ENCODE data around the gene PHF21B. TPM values are rescaled to one million over a fixed set of nuclear protein-coding genes. Genes with fewer than 3 reads are reported as not detected.

The PHF21B gene
- total and polyA plus RNA-seq, 2 donors (not counting 1 experiment from before 2014, with no cell fraction given), result 0.17 TPM; not detected in 1

DNA sequence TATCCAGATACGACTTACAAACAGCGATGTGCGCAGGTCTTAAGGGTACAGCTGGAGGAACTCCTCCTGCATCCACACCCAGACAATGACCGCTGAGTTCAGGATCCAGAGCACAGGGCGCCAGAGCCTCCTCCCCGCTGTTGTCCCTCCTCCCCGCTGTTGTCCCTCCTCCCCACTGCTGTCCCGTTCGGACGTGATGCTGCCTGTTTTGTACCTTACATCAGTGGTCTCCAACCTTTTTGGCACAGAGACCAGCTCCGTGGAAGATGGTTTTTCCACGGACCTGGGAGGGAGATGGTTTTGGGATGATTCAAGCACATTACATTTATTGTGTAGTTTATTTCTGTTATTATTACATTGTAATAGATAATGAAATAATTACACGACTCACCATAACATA, 62.0 kb downstream of the PHF21B start:
- Histone ChIP-seq H2AFZ (ENCODE audit: low read length) (no peak overlapping the region), H3K36me3 (ENCODE audit: control insufficient read depth, insufficient read depth, low read length) (no peaks in the 10 kb centered on the region), H3K9ac (ENCODE audit: insufficient read depth, low read length) (no peak overlapping the region), H3K9me3 (ENCODE audit: control insufficient read depth, insufficient read depth, low read depth, low read length) (no peaks in the 10 kb centered on the region), H3K4me2 (ENCODE audit: extremely low read depth, insufficient read depth, low read length) (no peak overlapping the region), H4K20me1 (ENCODE audit: control insufficient read depth, extremely low read depth, insufficient read depth, low read length) (no peaks in the 10 kb centered on the region), H3K4me3 (replicated peaks in 1 of 4; ENCODE audit: control extremely low read depth in 1 of 4, insufficient read depth in 1 of 4, low read depth in 3 of 4, low read length in 4 of 4) (no peak overlapping the region), H3K27ac (ENCODE audit: insufficient read depth, low read length) (no peak overlapping the region), H3K27me3 (ENCODE audit: control insufficient read depth, insufficient read depth, low read length) (no peaks in the 10 kb centered on the region), H3K4me1 (ENCODE audit: control insufficient read depth, extremely low read depth, insufficient read depth, low read length) (no peaks in the 10 kb centered on the region), H3K79me2 (ENCODE audit: control insufficient read depth, insufficient read depth, low read length) (no peaks in the 10 kb centered on the region)
- no peak for TF ChIP-seq EZH2 (IDR thresholded peaks at IDR 0.05; ENCODE audit: low read length, missing control alignments)
- TF ChIP-seq, protein P1, sequence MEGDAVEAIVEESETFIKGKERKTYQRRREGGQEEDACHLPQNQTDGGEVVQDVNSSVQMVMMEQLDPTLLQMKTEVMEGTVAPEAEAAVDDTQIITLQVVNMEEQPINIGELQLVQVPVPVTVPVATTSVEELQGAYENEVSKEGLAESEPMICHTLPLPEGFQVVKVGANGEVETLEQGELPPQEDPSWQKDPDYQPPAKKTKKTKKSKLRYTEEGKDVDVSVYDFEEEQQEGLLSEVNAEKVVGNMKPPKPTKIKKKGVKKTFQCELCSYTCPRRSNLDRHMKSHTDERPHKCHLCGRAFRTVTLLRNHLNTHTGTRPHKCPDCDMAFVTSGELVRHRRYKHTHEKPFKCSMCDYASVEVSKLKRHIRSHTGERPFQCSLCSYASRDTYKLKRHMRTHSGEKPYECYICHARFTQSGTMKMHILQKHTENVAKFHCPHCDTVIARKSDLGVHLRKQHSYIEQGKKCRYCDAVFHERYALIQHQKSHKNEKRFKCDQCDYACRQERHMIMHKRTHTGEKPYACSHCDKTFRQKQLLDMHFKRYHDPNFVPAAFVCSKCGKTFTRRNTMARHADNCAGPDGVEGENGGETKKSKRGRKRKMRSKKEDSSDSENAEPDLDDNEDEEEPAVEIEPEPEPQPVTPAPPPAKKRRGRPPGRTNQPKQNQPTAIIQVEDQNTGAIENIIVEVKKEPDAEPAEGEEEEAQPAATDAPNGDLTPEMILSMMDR (conservative IDR thresholded peaks at IDR 0.05 in 1 of 2, IDR thresholded peaks at IDR 0.05 in 1 of 2; ENCODE audit: low read depth in 1 of 2, low read length in 2 of 2), result no peak
- no peak for DNase-seq (ENCODE audit: low read depth in 2 of 2)

DNA sequence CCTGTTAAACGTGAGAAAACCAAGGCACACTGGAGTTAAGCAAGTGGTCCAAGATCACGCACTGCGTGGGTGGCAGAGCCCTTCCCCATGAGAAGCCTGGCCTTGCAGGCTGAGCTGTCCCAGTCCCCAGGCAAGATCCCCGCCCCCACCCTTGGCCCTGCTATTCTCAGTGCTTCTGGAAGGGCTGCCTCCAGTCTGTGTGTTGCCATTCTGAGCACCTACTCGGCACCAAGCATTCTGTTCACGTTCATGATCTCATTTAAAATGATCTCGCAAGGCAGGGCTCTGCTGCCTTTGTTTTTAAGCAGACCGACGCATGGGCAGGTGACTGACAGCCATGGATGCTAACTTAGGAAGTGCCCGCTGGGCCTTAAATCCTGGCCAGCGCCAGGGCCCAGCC, 62.8 kb downstream of the PHF21B start:
- no peaks in the 10 kb centered on the region for H3K4me1 ChIP-seq (ENCODE audit: control insufficient read depth, extremely low read depth, insufficient read depth, low read length)
- no peak for TF ChIP-seq EZH2 (IDR thresholded peaks at IDR 0.05; ENCODE audit: low read length, missing control alignments)
- TF ChIP-seq, protein P1 (conservative IDR thresholded peaks at IDR 0.05 in 1 of 2, IDR thresholded peaks at IDR 0.05 in 1 of 2; ENCODE audit: low read depth in 1 of 2, low read length in 2 of 2), result no peak
- DNase-seq (ENCODE audit: low read depth in 2 of 2), result no peak
- H4K20me1 ChIP-seq (ENCODE audit: control insufficient read depth, extremely low read depth, insufficient read depth, low read length), result no peaks in the 10 kb centered on the region
- no peaks in the 10 kb centered on the region for H3K9me3 ChIP-seq (ENCODE audit: control insufficient read depth, insufficient read depth, low read depth, low read length)
- no peak overlapping the region for H2AFZ ChIP-seq (ENCODE audit: low read length)
- no peak overlapping the region for H3K4me2 ChIP-seq (ENCODE audit: extremely low read depth, insufficient read depth, low read length)
- H3K79me2 ChIP-seq (ENCODE audit: control insufficient read depth, insufficient read depth, low read length), result no peaks in the 10 kb centered on the region
- H3K27ac ChIP-seq (ENCODE audit: insufficient read depth, low read length), result no peak overlapping the region
- H3K27me3 ChIP-seq (ENCODE audit: control insufficient read depth, insufficient read depth, low read length), result no peaks in the 10 kb centered on the region
- no peak overlapping the region for H3K4me3 ChIP-seq (replicated peaks in 1 of 4; ENCODE audit: control extremely low read depth in 1 of 4, insufficient read depth in 1 of 4, low read depth in 3 of 4, low read length in 4 of 4)
- H3K9ac ChIP-seq (ENCODE audit: insufficient read depth, low read length), result no peak overlapping the region
- H3K36me3 ChIP-seq (ENCODE audit: control insufficient read depth, insufficient read depth, low read length), result no peaks in the 10 kb centered on the region

DNA sequence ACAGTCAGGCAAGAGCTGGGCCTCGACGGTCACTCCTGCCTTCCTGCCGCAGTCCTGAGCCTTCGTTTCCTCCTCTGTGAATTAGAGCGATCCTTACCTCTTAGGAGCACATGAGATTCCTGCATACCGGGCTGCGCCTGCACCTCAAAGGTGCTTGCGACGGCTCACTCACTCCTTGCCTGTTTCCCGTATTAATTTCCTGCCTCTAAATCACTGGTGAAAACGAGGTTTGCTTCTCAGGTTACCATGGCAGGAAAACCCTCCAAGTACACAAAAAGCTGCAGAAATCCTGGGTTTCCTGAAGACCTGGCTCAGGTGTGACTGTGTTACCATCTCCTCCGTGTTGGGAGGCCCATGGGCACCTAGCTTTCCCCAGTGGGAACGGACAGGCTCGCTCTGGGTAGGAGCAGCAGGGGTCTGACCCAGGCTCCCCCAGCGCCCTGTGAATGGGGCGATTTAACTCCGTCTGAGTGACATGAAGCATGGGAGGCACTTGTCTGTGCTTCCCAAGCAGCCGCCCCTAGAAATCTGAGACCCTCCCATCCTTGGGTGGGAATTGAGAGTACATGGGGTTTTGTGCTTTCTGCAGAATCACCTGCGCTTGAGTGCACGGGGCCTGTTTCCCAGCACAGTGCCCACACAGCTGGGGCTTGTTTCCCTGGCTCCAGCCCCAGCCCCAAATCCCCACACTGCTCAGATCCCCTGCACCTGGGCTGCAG, 64.8 kb downstream of the PHF21B start:
- Histone ChIP-seq H2AFZ (ENCODE audit: low read length) (no peak overlapping the region), H3K9ac (ENCODE audit: insufficient read depth, low read length) (no peak overlapping the region), H3K27me3 (ENCODE audit: control insufficient read depth, insufficient read depth, low read length) (no peaks in the 10 kb centered on the region), H3K4me1 (ENCODE audit: control insufficient read depth, extremely low read depth, insufficient read depth, low read length) (no peaks in the 10 kb centered on the region), H3K36me3 (ENCODE audit: control insufficient read depth, insufficient read depth, low read length) (no peaks in the 10 kb centered on the region), H3K4me2 (ENCODE audit: extremely low read depth, insufficient read depth, low read length) (no peak overlapping the region), H3K9me3 (ENCODE audit: control insufficient read depth, insufficient read depth, low read depth, low read length) (no peaks in the 10 kb centered on the region), H3K79me2 (ENCODE audit: control insufficient read depth, insufficient read depth, low read length) (no peaks in the 10 kb centered on the region), H3K4me3 (replicated peaks in 1 of 4; ENCODE audit: control extremely low read depth in 1 of 4, insufficient read depth in 1 of 4, low read depth in 3 of 4, low read length in 4 of 4) (no peak overlapping the region), H3K27ac (ENCODE audit: insufficient read depth, low read length) (no peak overlapping the region), H4K20me1 (ENCODE audit: control insufficient read depth, extremely low read depth, insufficient read depth, low read length) (no peaks in the 10 kb centered on the region)
- TF ChIP-seq EZH2 (IDR thresholded peaks at IDR 0.05; ENCODE audit: low read length, missing control alignments), result no peak
- TF ChIP-seq, protein P1 (conservative IDR thresholded peaks at IDR 0.05 in 1 of 2, IDR thresholded peaks at IDR 0.05 in 1 of 2; ENCODE audit: low read depth in 1 of 2, low read length in 2 of 2), result no peak
- no peak for DNase-seq (ENCODE audit: low read depth in 2 of 2)
